Spleen (tissue), 7 donors: ENCODE results near the gene GARRE1.

Experiments used
- POLR2A ChIP-seq, 3 donors: fragments of 450-650 bp; IDR thresholded peaks; one replicate each; pipeline ENCODE4 v1.5.1; 2017; ENCODE audit warnings: antibody characterized with exemption in 3 of 3, mild to moderate bottlenecking in 1 of 3
- POLR2AphosphoS5 ChIP-seq, 3 donors: sonication (generic); formaldehyde crosslinking; IDR thresholded peaks; one replicate each; pipeline ENCODE4 v1.5.1; 2017; ENCODE audit warnings: antibody characterized with exemption in 3 of 3
- TF ChIP-seq, protein P1 (sequence below), 11 experiments: fragments of 200-600 bp in 7 of 11; fragments of 450-650 bp in 4 of 11; sonication (generic) in 4 of 11; IDR thresholded peaks in 8 of 11; conservative IDR thresholded peaks in 3 of 11; 1 replicate in 7 of 11; 2 replicates in 4 of 11; pipeline versions ENCODE4 v1.4.0 to v1.8.0; 2016 to 2021; ENCODE audit warnings: antibody characterized with exemption in 11 of 11, inconsistent platforms in 4 of 11, mild to moderate bottlenecking in 1 of 11
- donor health status: DM: no; HTN: no; CAD: no; lungs with moderate emphysema.
- donor health status: DM: no; HTN: no; CAD: no.
- donor health status: DM: no; HTN: no; CAD: no.

DNA sequence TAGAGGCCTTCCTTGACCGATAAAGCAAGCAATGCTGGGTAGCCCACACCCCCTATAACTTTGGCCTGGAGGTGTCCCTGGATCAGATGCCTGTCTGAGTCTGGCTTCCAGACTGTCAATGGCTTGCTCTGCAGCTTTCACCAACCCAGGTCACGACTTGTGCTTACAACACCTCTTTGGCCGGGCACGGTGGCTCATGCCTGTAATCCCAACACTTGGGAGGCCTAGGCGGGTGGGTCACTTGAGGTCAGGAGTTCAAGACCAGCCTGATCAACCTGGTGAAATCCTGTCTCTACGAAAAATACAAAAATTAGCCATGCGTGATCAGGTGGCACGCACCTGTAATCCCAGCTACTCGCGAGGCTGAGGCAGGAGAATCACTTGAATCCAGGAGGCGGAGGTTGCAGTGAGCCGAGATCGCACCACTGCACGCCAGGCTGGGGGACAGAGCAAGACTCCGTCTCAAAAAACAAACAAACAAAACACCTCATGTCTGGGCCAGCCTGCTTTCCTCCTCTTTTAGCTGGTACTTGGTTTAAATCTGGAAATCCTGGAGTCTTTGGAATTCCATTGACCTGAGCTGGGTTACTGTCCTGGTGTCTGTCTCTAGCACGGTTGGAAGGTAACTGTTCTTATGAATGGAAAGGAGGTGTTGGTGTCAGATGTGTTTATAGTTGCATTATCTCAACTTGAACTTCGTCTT lies 10.3 kb upstream of the GARRE1 start:
- TF ChIP-seq, protein P1, sequence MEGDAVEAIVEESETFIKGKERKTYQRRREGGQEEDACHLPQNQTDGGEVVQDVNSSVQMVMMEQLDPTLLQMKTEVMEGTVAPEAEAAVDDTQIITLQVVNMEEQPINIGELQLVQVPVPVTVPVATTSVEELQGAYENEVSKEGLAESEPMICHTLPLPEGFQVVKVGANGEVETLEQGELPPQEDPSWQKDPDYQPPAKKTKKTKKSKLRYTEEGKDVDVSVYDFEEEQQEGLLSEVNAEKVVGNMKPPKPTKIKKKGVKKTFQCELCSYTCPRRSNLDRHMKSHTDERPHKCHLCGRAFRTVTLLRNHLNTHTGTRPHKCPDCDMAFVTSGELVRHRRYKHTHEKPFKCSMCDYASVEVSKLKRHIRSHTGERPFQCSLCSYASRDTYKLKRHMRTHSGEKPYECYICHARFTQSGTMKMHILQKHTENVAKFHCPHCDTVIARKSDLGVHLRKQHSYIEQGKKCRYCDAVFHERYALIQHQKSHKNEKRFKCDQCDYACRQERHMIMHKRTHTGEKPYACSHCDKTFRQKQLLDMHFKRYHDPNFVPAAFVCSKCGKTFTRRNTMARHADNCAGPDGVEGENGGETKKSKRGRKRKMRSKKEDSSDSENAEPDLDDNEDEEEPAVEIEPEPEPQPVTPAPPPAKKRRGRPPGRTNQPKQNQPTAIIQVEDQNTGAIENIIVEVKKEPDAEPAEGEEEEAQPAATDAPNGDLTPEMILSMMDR (IDR thresholded peaks at IDR 0.05 in 8 of 11, conservative IDR thresholded peaks at IDR 0.05 in 3 of 11), result no peak
- TF ChIP-seq POLR2A (IDR thresholded peaks at IDR 0.05) (no peak), POLR2AphosphoS5 (IDR thresholded peaks at IDR 0.05) (no peak)
